A549 (cell line): ENCODE results near the gene MRPS6. TPM values are rescaled to one million over a fixed set of nuclear protein-coding genes. Genes with fewer than 3 reads are reported as not detected.

Experiments
- ATAC-seq, 2 experiments: fragments of 200-7000 bp in 1 of 2; fragments of >200 bp in 1 of 2; cut with Nextera tagmentation in 1 of 2; cut with Tn5 transposase in 1 of 2; 3 replicates each; pipeline versions ENCODE4 v1.8.0 to v1.9.1; 2018 to 2020; ENCODE audit warnings: mild to moderate bottlenecking in 1 of 2, moderate library complexity in 1 of 2
- CTCF ChIA-PET: fragments of 300-600 bp; sonication (Branson Sonifier 250); formaldehyde crosslinking; extraction: SDS; loops from one replicate; lab custom pipeline; 2021; ENCODE audit warnings: antibody characterized with exemption, inconsistent platforms; lab: Yijun Ruan, JAX
- POLR2A ChIA-PET: fragments of 350-600 bp; formaldehyde crosslinking; extraction: SDS; loops from one replicate; lab custom pipeline; 2021; ENCODE audit warnings: antibody characterized with exemption, inconsistent platforms; lab: Yijun Ruan, JAX
- DNase-seq, 2 experiments: peaks; one replicate each; pipeline versions ENCODE4 v3.0.0 to v3.0.0-alpha.2; 2011 to 2016; ENCODE audit warnings: low read depth in 1 of 2, low spot score in 1 of 2
- FAIRE-seq: peaks from 2 replicates; lab custom pipeline; 2011; peaks lifted over from hg19 to GRCh38; lab: Jason Lieb, UNC
- H3K27ac ChIP-seq, 2 experiments: fragments of >200 bp; sonication (Bioruptor Twin); formaldehyde crosslinking; 3 replicates each; pipeline ENCODE4 v1.5.1; 2016 to 2017
- H3K4me1 ChIP-seq: fragments of >200 bp; sonication (Bioruptor Twin); formaldehyde crosslinking; 3 replicates; pipeline ENCODE4 v1.6.1; 2016
- H3K4me2 ChIP-seq: fragments of >200 bp; sonication (Bioruptor Twin); formaldehyde crosslinking; 3 replicates; pipeline ENCODE4 v1.6.1; 2016
- H3K4me3 ChIP-seq: fragments of >200 bp; sonication (Bioruptor Twin); formaldehyde crosslinking; 3 replicates; pipeline ENCODE4 v1.5.1; 2016
- H3K9me3 ChIP-seq: fragments of >200 bp; sonication (Bioruptor Twin); formaldehyde crosslinking; 3 replicates; pipeline ENCODE4 v1.6.1; 2016
- BHLHE40 ChIP-seq: IDR thresholded peaks from 2 replicates; pipeline ENCODE4 v1.6.1; 2012; ENCODE audit warnings: low read depth, low read length, inconsistent platforms
- CBX8 ChIP-seq: fragments of 200-600 bp; sonication (generic); IDR thresholded peaks from 2 replicates; pipeline ENCODE4 v1.6.1; 2016
- CEBPB ChIP-seq, 2 experiments: fragments of >200 bp in 1 of 2; sonication (Bioruptor Twin) in 1 of 2; formaldehyde crosslinking in 1 of 2; IDR thresholded peaks; 2 replicates each; pipeline ENCODE4 v1.6.1; 2012 to 2016
- CHD4 ChIP-seq: fragments of 200-600 bp; sonication (generic); IDR thresholded peaks from 2 replicates; pipeline ENCODE4 v1.6.1; 2016; ENCODE audit warnings: antibody characterized with exemption, mild to moderate bottlenecking, borderline replicate concordance
- FOSB ChIP-seq: fragments of 250-450 bp; sonication (Bioruptor Pico); IDR thresholded peaks from 2 replicates; pipeline ENCODE4 v1.5.0; 2020; ENCODE audit warnings: mild to moderate bottlenecking, moderate library complexity
- GATA3 ChIP-seq: IDR thresholded peaks from 2 replicates; pipeline ENCODE4 v1.6.1; 2012; ENCODE audit warnings: borderline replicate concordance
- HDAC2 ChIP-seq: fragments of 200-600 bp; sonication (generic); IDR thresholded peaks from 2 replicates; pipeline ENCODE4 v1.6.1; 2016
- HOXA7 ChIP-seq: fragments of 250-450 bp; sonication (Bioruptor Pico); IDR thresholded peaks from 2 replicates; pipeline ENCODE4 v1.5.0; 2020; ENCODE audit warnings: mild to moderate bottlenecking, moderate library complexity
- KDM1A ChIP-seq: fragments of 200-600 bp; sonication (generic); IDR thresholded peaks from 2 replicates; pipeline ENCODE4 v1.6.1; 2016; ENCODE audit warnings: low read depth, mild to moderate bottlenecking
- KDM5A ChIP-seq: fragments of 200-600 bp; sonication (generic); IDR thresholded peaks from 2 replicates; pipeline ENCODE4 v1.6.1; 2016; ENCODE audit warnings: antibody characterized with exemption, mild to moderate bottlenecking
- MAFK ChIP-seq: fragments of 450-650 bp; IDR thresholded peaks from 2 replicates; pipeline ENCODE4 v1.6.1; 2014; ENCODE audit not compliant: partially characterized antibody
- MAZ ChIP-seq: fragments of 150-350 bp; IDR thresholded peaks from 2 replicates; pipeline ENCODE4 v1.6.1; 2014; ENCODE audit warnings: antibody characterized with exemption, low read depth, low read length, borderline replicate concordance
- MYC ChIP-seq: IDR thresholded peaks from 2 replicates; pipeline ENCODE4 v1.6.1; 2012; ENCODE audit warnings: mild to moderate bottlenecking, inconsistent platforms, low read length, improper control_type of control experiment, borderline replicate concordance
- NPAS2 ChIP-seq: fragments of 250-450 bp; sonication (Bioruptor Pico); IDR thresholded peaks from 2 replicates; pipeline ENCODE4 v1.8.0; 2022; ENCODE audit warnings: mild to moderate bottlenecking, moderate library complexity, borderline replicate concordance
- PHF8 ChIP-seq: fragments of 200-600 bp; sonication (generic); IDR thresholded peaks from 2 replicates; pipeline ENCODE4 v1.6.1; 2016; ENCODE audit warnings: low read depth, mild to moderate bottlenecking, antibody characterized with exemption, moderate library complexity, borderline replicate concordance
- POLR2AphosphoS2 ChIP-seq: conservative IDR thresholded peaks from 2 replicates; pipeline ENCODE4 v1.6.1; 2012; ENCODE audit warnings: low read length, improper control_type of control experiment, inconsistent platforms
- RARB ChIP-seq: fragments of 250-450 bp; sonication (Bioruptor Pico); IDR thresholded peaks from 2 replicates; pipeline ENCODE4 v1.8.0; 2021; ENCODE audit warnings: mild to moderate bottlenecking, moderate library complexity
- RCOR1 ChIP-seq: fragments of 150-350 bp; IDR thresholded peaks from 2 replicates; pipeline ENCODE4 v1.6.1; 2014; ENCODE audit warnings: antibody characterized with exemption, low read length, low read depth
- RFX5 ChIP-seq: fragments of 450-650 bp; IDR thresholded peaks from 2 replicates; pipeline ENCODE4 v1.7.1; 2014; ENCODE audit warnings: antibody characterized with exemption, mild to moderate bottlenecking, moderate library complexity
- RNF2 ChIP-seq: fragments of 200-600 bp; sonication (generic); IDR thresholded peaks from 2 replicates; pipeline ENCODE4 v1.6.1; 2016; ENCODE audit warnings: low read depth, mild to moderate bottlenecking, antibody characterized with exemption, moderate library complexity, borderline replicate concordance
- SMC3 ChIP-seq: fragments of >200 bp; sonication (Bioruptor Twin); formaldehyde crosslinking; IDR thresholded peaks from 3 replicates; pipeline ENCODE4 v1.6.1; 2018; ENCODE audit warnings: inconsistent platforms
- ZNF302 ChIP-seq: fragments of 250-450 bp; sonication (Bioruptor Pico); IDR thresholded peaks from 2 replicates; pipeline ENCODE4 v1.9.0; 2021; ENCODE audit warnings: inconsistent platforms, mild to moderate bottlenecking, moderate library complexity
- ZSCAN20 ChIP-seq: fragments of 250-450 bp; sonication (Bioruptor Pico); IDR thresholded peaks from 2 replicates; pipeline ENCODE4 v1.8.0; 2022; ENCODE audit warnings: mild to moderate bottlenecking, moderate library complexity
- WGBS: methylation state at CpG from one replicate; pipeline ENCODE4 v1.1.6; 2017; ENCODE audit errors: missing lambda C conversion rate; 5-methylcytosine and 5-hydroxymethylcytosine counted together
- polyA plus RNA-seq, 4 experiments: library from polyadenylated mRNA; depleted of rRNA in 3 of 4; stranded (reverse); fragments of >200 nt; fragmentation: RNase III in 1 of 4; extraction: RNeasy Plus Mini Kit Qiagen cat#74134 plus additional on column Dnase treatment in 1 of 4; gene quantifications; 2 replicates in 3 of 4; 3 replicates in 1 of 4; pipeline ENCODE4 v1.2.3, GENCODE V29; 2011 to 2017
- TF ChIP-seq, protein P1 (sequence below): fragments of 150-350 bp; IDR thresholded peaks from 2 replicates; pipeline ENCODE4 v1.6.1; 2014; ENCODE audit warnings: low read depth, mild to moderate bottlenecking, low read length
- TF ChIP-seq, protein P2 (sequence below): IDR thresholded peaks from 2 replicates; pipeline ENCODE4 v1.6.1; 2012
- TF ChIP-seq, protein P3 (sequence below): fragments of >200 bp; sonication (Bioruptor Twin); formaldehyde crosslinking; IDR thresholded peaks from 2 replicates; pipeline ENCODE4 v1.6.1; 2016

The MRPS6 gene
- polyA plus RNA-seq, 2 of the 4 experiments (the other 2 are of a cell fraction): 26.9 to 57.4 TPM

DNA sequence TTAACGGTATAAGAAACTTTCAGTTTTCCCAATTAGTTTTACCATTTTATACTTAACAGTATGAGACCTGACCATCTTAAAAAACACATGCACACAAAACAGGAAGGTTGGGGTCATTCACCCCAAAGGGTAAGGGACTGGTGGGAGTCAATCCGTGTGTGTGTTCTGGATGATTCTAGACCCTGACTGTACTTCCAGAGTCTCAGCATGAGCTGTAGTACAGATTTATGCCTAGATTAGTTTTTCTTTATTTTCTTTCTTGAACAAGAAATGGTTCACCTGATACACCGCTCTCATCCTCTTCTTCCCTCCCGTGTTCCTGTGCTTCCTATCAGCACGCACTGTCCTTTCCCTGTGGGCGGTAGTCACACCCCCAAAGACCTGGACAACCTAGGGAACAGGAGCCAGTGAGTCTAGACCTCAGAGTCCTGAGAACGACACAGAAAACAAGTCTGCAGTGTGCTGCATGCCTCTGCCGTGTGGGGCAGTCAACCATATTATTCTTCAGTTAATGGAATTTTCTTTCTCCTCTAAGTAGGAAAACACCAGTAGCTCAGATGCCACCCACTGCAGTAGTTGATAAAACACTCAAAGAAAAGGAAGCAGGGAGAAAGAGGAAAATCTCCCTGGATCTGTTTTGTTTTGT lies 38.9 kb upstream of the MRPS6 start:
- DNase-seq: no peak
- ATAC-seq: no peak
- FAIRE-seq: no peak
- no peaks in the 10 kb centered on the region for H3K4me1 ChIP-seq
- TF ChIP-seq CEBPB (IDR thresholded peaks at IDR 0.05) (no peak), RCOR1 (no peak), CBX8 (no peak), MAFK (no peak), KDM5A (no peak), CHD4 (no peak), MYC (no peak), MAZ (no peak), SMC3 (no peak), POLR2AphosphoS2 (no peak), RFX5 (no peak), FOSB (CRISPR knock-in tag) (no peak)
- TF ChIP-seq, protein P1, sequence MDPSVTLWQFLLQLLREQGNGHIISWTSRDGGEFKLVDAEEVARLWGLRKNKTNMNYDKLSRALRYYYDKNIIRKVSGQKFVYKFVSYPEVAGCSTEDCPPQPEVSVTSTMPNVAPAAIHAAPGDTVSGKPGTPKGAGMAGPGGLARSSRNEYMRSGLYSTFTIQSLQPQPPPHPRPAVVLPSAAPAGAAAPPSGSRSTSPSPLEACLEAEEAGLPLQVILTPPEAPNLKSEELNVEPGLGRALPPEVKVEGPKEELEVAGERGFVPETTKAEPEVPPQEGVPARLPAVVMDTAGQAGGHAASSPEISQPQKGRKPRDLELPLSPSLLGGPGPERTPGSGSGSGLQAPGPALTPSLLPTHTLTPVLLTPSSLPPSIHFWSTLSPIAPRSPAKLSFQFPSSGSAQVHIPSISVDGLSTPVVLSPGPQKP: no peak
- TF ChIP-seq, all 56 proteins: peak for 0
- H3K4me3 ChIP-seq: no peak overlapping the region
- no peaks in the 10 kb centered on the region for H3K9me3 ChIP-seq
- ChIA-PET POLR2A (no interaction called here), CTCF (interaction anchor here (0.7 to 0.9 kb wide), 3 partner anchors 76 to 655 kb away, joined by 3 read pairs; no protein-coding TSS in a partner anchor)
- no peak overlapping the region for H3K4me2 ChIP-seq
- H3K27ac ChIP-seq: no peak overlapping the region
- 57% methylated on average over 8 of the region's 8 CpGs for WGBS

DNA sequence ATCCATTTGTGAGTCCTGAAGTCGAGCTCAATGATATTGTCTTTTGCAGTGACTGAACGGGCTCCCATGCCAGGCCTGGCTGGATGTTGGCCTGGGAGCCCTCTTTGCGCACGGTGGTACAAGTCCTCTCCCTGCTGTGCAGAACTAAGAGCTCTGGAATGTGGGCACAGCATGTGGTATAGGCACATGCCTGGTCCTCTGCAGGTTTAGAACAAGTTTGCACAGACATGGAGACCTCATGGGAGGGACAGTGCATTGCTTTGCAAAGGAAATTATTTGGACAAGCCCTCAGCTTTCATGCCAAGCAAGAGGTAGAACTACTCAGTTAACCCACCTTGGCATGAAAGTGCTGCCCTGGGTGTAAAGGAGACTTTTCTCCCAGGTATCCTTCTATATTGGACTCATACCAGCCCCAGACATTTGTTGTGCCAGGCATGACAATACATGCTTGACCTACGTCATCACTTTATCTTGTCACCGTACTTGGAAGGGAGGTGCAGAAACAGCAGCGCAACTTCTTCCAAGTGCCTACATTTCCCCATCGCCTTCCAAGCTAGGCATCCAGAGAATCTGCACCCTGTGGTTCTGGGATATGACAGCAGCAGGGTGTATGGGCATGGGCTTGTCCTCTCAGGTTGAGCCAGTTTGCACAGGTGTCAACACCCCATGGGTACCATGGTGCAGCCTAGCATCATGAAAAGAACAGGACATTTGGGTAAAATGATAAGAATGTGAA lies 37.6 kb upstream of the MRPS6 start:
- Histone ChIP-seq H3K4me2 (no peak overlapping the region), H3K9me3 (no peaks in the 10 kb centered on the region), H3K4me3 (no peak overlapping the region), H3K4me1 (no peaks in the 10 kb centered on the region), H3K27ac (no peak overlapping the region)
- TF ChIP-seq NPAS2 (CRISPR knock-in tag) (no peak), POLR2AphosphoS2 (no peak), KDM1A (no peak), HDAC2 (no peak), RNF2 (no peak), FOSB (CRISPR knock-in tag) (no peak), HOXA7 (CRISPR knock-in tag) (no peak), GATA3 (no peak)
- ChIA-PET POLR2A (no interaction called here), CTCF (interaction anchor here (0.9 kb wide), 1 partner anchor 123 kb away, joined by 3 read pairs; no protein-coding TSS in a partner anchor)
- FAIRE-seq (no peak), ATAC-seq (no peak; a peak in 1 of 6 replicates), DNase-seq (no peak)
- WGBS: 60% methylated on average over 8 of the region's 8 CpGs

DNA sequence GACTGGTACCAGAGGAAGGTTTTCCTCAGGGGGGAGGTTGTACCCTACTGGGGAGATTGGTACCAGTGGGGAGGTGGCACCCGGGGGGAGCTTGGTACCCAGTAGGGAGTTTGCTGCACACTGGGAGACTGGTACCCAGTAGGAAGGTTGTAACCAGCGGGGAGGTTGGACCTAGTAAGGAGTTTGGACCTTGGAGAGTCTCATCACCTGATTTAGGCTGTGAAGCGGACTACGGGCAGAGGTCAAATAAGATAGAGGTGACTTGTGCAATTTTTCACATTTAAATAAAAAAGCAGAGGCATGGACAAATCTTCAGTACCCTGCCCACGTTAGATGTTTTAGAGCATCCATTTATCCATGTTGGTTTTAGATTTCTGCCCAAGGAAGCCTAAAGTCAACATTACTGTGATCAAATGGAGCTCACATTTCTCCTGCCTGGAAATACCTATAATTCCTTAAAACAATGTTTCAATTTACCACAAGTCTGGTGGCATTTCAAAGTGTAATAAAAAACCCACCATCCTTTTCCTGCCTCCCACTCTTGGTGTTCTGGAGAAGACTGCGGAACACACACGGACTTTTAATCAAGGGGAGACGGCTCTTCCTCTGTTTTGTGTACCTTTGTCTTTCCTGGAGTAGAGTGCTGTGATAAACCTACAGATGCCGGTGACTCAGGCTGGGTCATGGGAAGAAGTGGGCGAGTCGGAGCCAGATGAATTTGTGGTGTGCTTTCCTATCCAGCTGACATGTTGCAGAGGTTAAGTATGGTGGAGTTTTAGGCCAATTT lies 36.2 kb upstream of the MRPS6 start:
- POLR2A ChIA-PET: no interaction called here
- ATAC-seq: no peak
- DNase-seq: no peak
- Histone ChIP-seq H3K27ac (no peak overlapping the region), H3K4me3 (no peak overlapping the region), H3K4me1 (no peaks in the 10 kb centered on the region), H3K9me3 (no peaks in the 10 kb centered on the region), H3K4me2 (no peak overlapping the region)
- WGBS: 43% methylated on average over 10 of the region's 11 CpGs
- no peak for FAIRE-seq
- TF ChIP-seq HOXA7 (CRISPR knock-in tag) (no peak), ZNF302 (CRISPR knock-in tag) (no peak), KDM5A (no peak), RFX5 (no peak), ZSCAN20 (CRISPR knock-in tag) (no peak), RARB (CRISPR knock-in tag) (no peak), BHLHE40 (no peak), PHF8 (no peak)
- TF ChIP-seq, protein P2, sequence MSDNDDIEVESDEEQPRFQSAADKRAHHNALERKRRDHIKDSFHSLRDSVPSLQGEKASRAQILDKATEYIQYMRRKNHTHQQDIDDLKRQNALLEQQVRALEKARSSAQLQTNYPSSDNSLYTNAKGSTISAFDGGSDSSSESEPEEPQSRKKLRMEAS: no peak
- TF ChIP-seq, protein P3, sequence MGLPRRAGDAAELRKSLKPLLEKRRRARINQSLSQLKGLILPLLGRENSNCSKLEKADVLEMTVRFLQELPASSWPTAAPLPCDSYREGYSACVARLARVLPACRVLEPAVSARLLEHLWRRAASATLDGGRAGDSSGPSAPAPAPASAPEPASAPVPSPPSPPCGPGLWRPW: no peak
- CTCF ChIA-PET: no interaction called here
